ENCODE results near the gene CD58.
"Not testable (repeated sequence)": the region's sequence is repeated elsewhere in the genome, so short reads cannot be mapped to it uniquely, and the experiment has no call there.

CD58 gene

GRCh38 chr1:116569776-116570357 lies 959 bp downstream of the CD58 start:
- no peak for DNase-seq (ENCODE audit: low read depth)

- DNase-seq (ENCODE audit: low read depth), result no peak
Observed at GRCh38 chr1:116569381-116569670, 1.5 kb downstream of the CD58 start.

GRCh38 chr1:116568662-116569380 lies 2.0 kb downstream of the CD58 start:
- no peak for DNase-seq (ENCODE audit: low read depth)

GRCh38 chr1:116567790-116568661 lies 2.8 kb downstream of the CD58 start:
- DNase-seq (ENCODE audit: low read depth), result no peak

GRCh38 chr1:116565222-116565621 lies 5.6 kb downstream of the CD58 start:
- no peak for DNase-seq (ENCODE audit: low read depth)

GRCh38 chr1:116564426-116564825 lies 6.4 kb downstream of the CD58 start:
- no peak for DNase-seq (ENCODE audit: low read depth)

GRCh38 chr1:116562465-116562864 lies 8.4 kb downstream of the CD58 start:
- not testable (repeated sequence) for DNase-seq (ENCODE audit: low read depth)

GRCh38 chr1:116561563-116561962 lies 9.3 kb downstream of the CD58 start:
- no peak for DNase-seq (ENCODE audit: low read depth)

GRCh38 chr1:116560704-116561490 lies 9.9 kb downstream of the CD58 start:
- DNase-seq (ENCODE audit: low read depth), result no peak

- no peak for DNase-seq (ENCODE audit: low read depth)
Observed at GRCh38 chr1:116559304-116559761, 11.5 kb downstream of the CD58 start.

GRCh38 chr1:116558571-116558970 lies 12.3 kb downstream of the CD58 start:
- no peak for DNase-seq (ENCODE audit: low read depth)

- no peak for DNase-seq (ENCODE audit: low read depth)
Observed at GRCh38 chr1:116558140-116558549, 12.7 kb downstream of the CD58 start.

- no peak for DNase-seq (ENCODE audit: low read depth)
Observed at GRCh38 chr1:116557323-116557878, 13.4 kb downstream of the CD58 start.

- no peak for DNase-seq (ENCODE audit: low read depth)
Observed at GRCh38 chr1:116556289-116557006, 14.4 kb downstream of the CD58 start.

GRCh38 chr1:116554924-116555323 lies 15.9 kb downstream of the CD58 start:
- DNase-seq (ENCODE audit: low read depth), result no peak

- DNase-seq (ENCODE audit: low read depth), result no peak
Observed at GRCh38 chr1:116553386-116554115, 17.3 kb downstream of the CD58 start.

- no peak for DNase-seq (ENCODE audit: low read depth)
Observed at GRCh38 chr1:116546354-116546977, 24.4 kb downstream of the CD58 start.

GRCh38 chr1:116545359-116545705 lies 25.5 kb downstream of the CD58 start:
- no peak for DNase-seq (ENCODE audit: low read depth)

GRCh38 chr1:116544588-116545358 lies 26.1 kb downstream of the CD58 start:
- DNase-seq (ENCODE audit: low read depth), result no peak

All from GM04503 (cell line).